HEK293 (cell line): Measurements from ENCODE around the gene FOXP1.

Source experiments
- CTCF ChIA-PET: fragments of 350-600 bp; formaldehyde crosslinking; extraction: SDS; loops from one replicate; lab custom pipeline; 2021; ENCODE audit warnings: antibody characterized with exemption; lab: Yijun Ruan, JAX
- POLR2A ChIA-PET: fragments of 300-600 bp; formaldehyde crosslinking; extraction: SDS; loops from one replicate; lab custom pipeline; 2020; ENCODE audit warnings: antibody characterized with exemption, inconsistent platforms; lab: Yijun Ruan, JAX
- H3K27ac ChIP-seq: fragments of 200-500 bp; sonication (Bioruptor generic); 2 replicates; pipeline ENCODE4 v1.5.1; 2014; ENCODE audit warnings: low read depth, low read length, control low read depth, inconsistent platforms; ENCODE audit errors: extremely low read depth
- H3K36me3 ChIP-seq, 2 experiments: fragments of 200-500 bp in 1 of 2; sonication (Bioruptor generic) in 1 of 2; 1 replicate in 1 of 2; 2 replicates in 1 of 2; pipeline ENCODE4 v1.5.1; 2014 to 2017; ENCODE audit warnings: inconsistent platforms in 2 of 2, low read length in 2 of 2; ENCODE audit not compliant: control insufficient read depth in 2 of 2, insufficient read depth in 1 of 2
- H3K4me1 ChIP-seq: fragments of 200-500 bp; sonication (Bioruptor generic); 2 replicates; pipeline ENCODE4 v1.5.1; 2014; ENCODE audit warnings: mild to moderate bottlenecking, low read length, inconsistent platforms; ENCODE audit not compliant: control insufficient read depth, insufficient read depth
- H3K4me3 ChIP-seq: 2 replicates; pipeline ENCODE4 v1.5.1; 2011; ENCODE audit warnings: low read depth, mild to moderate bottlenecking, control low read depth, low read length, moderate library complexity
- H3K9me3 ChIP-seq: fragments of 200-500 bp; sonication (Bioruptor generic); 2 replicates; pipeline ENCODE4 v1.5.1; 2014; ENCODE audit warnings: low read depth, low read length, inconsistent platforms; ENCODE audit not compliant: control insufficient read depth, insufficient read depth
- WT1 ChIP-seq: fragments of 450-650 bp; formaldehyde crosslinking; IDR thresholded peaks from 2 replicates; pipeline ENCODE4 v1.5.1; 2016; ENCODE audit warnings: missing biosample characterization, missing genetic modification characterization
- ZIC2 ChIP-seq: fragments of 450-650 bp; formaldehyde crosslinking; IDR thresholded peaks from 2 replicates; pipeline ENCODE4 v1.5.1; 2016; ENCODE audit warnings: missing biosample characterization, missing genetic modification characterization
- ZNF335 ChIP-seq: fragments of 450-650 bp; formaldehyde crosslinking; conservative IDR thresholded peaks from 2 replicates; pipeline ENCODE4 v1.5.1; 2016; ENCODE audit warnings: missing biosample characterization, missing genetic modification characterization
- ZNF404 ChIP-seq: fragments of 450-650 bp; formaldehyde crosslinking; IDR thresholded peaks from 2 replicates; pipeline ENCODE4 v1.5.1; 2017; ENCODE audit warnings: missing biosample characterization, missing genetic modification characterization
- ZNF544 ChIP-seq: fragments of 450-650 bp; formaldehyde crosslinking; IDR thresholded peaks from 2 replicates; pipeline ENCODE4 v1.5.0; 2017; ENCODE audit warnings: missing biosample characterization, missing genetic modification characterization
- ZNF549 ChIP-seq: fragments of 450-650 bp; IDR thresholded peaks from 2 replicates; pipeline ENCODE4 v1.5.1; 2018; ENCODE audit warnings: missing biosample characterization, missing genetic modification characterization, mild to moderate bottlenecking, inconsistent platforms, moderate library complexity
- ZNF560 ChIP-seq: fragments of 450-650 bp; formaldehyde crosslinking; IDR thresholded peaks from 2 replicates; pipeline ENCODE4 v1.5.1; 2017; ENCODE audit warnings: missing biosample characterization, missing genetic modification characterization, borderline replicate concordance
- ZNF658 ChIP-seq: fragments of 450-650 bp; formaldehyde crosslinking; IDR thresholded peaks from 2 replicates; pipeline ENCODE4; 2016; ENCODE audit warnings: missing biosample characterization, missing genetic modification characterization
- ZNF707 ChIP-seq: fragments of 450-650 bp; formaldehyde crosslinking; IDR thresholded peaks from 2 replicates; pipeline ENCODE4 v1.5.1; 2016; ENCODE audit warnings: missing biosample characterization, missing genetic modification characterization
- ZSCAN30 ChIP-seq: fragments of 450-650 bp; IDR thresholded peaks from 2 replicates; pipeline ENCODE4 v1.5.1; 2018; ENCODE audit warnings: missing biosample characterization, mild to moderate bottlenecking, missing genetic modification characterization, moderate library complexity
- TF ChIP-seq, protein P1 (sequence below): fragments of 450-650 bp; formaldehyde crosslinking; IDR thresholded peaks from 2 replicates; pipeline ENCODE4 v1.5.1; 2016; ENCODE audit warnings: missing biosample characterization, missing genetic modification characterization
- TF ChIP-seq, protein P2 (sequence below): fragments of 450-650 bp; formaldehyde crosslinking; IDR thresholded peaks from 2 replicates; pipeline ENCODE4 v1.5.1; 2017; ENCODE audit warnings: missing biosample characterization, missing genetic modification characterization
- TF ChIP-seq, protein P3 (sequence below): fragments of 450-650 bp; formaldehyde crosslinking; IDR thresholded peaks from 2 replicates; pipeline ENCODE4 v1.5.1; 2016; ENCODE audit warnings: missing biosample characterization, missing genetic modification characterization
- TF ChIP-seq, protein P4 (sequence below): fragments of 450-650 bp; formaldehyde crosslinking; IDR thresholded peaks from 2 replicates; pipeline ENCODE4 v1.5.1; 2017; ENCODE audit warnings: missing biosample characterization, missing genetic modification characterization
- TF ChIP-seq, protein P5 (sequence below): fragments of 450-650 bp; formaldehyde crosslinking; IDR thresholded peaks from 2 replicates; pipeline ENCODE4 v1.5.1; 2017; ENCODE audit warnings: missing biosample characterization, missing genetic modification characterization
- TF ChIP-seq, protein P6 (sequence below): sonication (generic); formaldehyde crosslinking; IDR thresholded peaks from 2 replicates; pipeline ENCODE4 v1.8.1; 2022; ENCODE audit warnings: mild to moderate bottlenecking, moderate library complexity, missing genetic modification reagents

Gene FOXP1

DNA sequence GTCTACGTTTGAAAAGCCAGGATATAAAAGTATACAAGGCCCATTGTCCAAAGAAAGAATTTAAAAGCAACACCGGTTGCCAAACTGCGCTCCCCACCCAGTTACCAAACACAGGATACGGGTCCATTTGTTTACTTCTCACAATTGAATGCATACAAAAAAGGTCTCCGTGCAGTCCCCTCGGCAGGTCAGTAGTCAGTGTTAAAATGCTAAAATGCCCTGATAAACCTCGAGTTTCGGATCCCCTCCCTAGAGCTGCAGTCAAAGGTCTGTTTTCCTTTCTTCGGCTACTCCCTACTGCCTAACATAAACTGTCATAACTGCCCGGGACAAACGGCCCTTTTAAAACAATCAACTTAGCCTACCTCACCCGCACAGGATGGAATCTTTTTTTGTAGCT, 534.6 kb downstream of the FOXP1 start:
- TF ChIP-seq WT1 (tag by site-specific recombination) (peak; percentile 91), ZNF549 (tag by site-specific recombination) (no peak)
- H3K27ac ChIP-seq, result no peak overlapping the region
- H3K4me1 ChIP-seq, result peaks cover 15% of the 10 kb centered on the region; the same call in 1 of the 2 replicates
- ChIA-PET POLR2A (no interaction called here), CTCF (no interaction called here)
- H3K36me3 ChIP-seq, result peaks cover 0 to 28% of the 10 kb centered on the region in 2 experiments; a peak in 1 of 3 replicates
- H3K4me3 ChIP-seq, result no peak overlapping the region
- H3K9me3 ChIP-seq, result no peaks in the 10 kb centered on the region

DNA sequence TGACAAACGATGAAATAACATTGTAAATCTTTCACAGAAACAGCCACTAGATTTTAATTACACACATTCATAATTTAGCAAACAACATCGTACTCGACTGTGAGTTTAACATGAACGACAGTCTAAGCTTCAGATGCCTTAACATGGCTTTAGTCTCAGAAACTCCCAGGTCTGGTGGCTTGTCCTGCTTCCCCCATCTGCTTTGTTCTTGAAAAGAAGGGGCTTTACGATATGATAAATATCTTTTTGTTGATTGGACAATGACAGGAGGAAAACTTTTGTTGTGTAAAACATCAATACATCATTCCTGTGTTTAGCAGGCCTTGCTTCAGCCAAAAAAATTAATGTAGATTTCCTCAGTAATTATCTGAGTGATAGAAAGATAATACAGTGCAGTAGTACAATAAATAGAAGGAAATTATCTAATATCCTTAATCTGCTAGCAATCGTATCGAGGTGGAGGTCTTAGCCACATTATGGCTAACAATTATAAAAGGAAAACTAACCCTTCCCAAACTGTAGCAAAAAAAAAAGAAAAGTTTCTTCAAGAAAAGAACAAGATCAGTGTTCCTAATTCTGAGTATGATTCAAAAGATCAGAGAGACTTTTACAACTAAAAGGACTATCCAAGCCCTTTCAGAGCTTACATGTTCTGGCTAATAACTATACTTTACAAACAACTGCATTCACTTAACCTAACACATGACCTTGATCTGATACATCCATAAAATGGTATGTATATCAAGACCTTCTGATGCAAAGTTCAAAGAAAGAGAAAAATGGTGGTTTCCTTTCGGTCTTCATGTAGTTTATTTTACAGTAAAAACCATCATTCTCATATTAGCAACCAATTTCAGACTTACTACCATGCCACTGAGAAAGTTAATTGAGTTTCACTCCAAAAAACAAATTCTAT, 535.7 kb downstream of the FOXP1 start:
- H3K4me1 ChIP-seq, result peaks cover 15% of the 10 kb centered on the region; the same call in 1 of the 2 replicates
- no peak overlapping the region for H3K4me3 ChIP-seq
- TF ChIP-seq, protein P1, sequence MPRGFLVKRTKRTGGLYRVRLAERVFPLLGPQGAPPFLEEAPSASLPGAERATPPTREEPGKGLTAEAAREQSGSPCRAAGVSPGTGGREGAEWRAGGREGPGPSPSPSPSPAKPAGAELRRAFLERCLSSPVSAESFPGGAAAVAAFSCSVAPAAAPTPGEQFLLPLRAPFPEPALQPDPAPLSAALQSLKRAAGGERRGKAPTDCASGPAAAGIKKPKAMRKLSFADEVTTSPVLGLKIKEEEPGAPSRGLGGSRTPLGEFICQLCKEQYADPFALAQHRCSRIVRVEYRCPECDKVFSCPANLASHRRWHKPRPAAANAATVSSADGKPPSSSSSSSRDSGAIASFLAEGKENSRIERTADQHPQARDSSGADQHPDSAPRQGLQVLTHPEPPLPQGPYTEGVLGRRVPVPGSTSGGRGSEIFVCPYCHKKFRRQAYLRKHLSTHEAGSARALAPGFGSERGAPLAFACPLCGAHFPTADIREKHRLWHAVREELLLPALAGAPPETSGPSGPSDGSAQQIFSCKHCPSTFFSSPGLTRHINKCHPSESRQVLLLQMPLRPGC, result no peak
- no peak for TF ChIP-seq ZNF335
- no peak for TF ChIP-seq ZNF404 (tag by site-specific recombination)
- TF ChIP-seq, protein P2, sequence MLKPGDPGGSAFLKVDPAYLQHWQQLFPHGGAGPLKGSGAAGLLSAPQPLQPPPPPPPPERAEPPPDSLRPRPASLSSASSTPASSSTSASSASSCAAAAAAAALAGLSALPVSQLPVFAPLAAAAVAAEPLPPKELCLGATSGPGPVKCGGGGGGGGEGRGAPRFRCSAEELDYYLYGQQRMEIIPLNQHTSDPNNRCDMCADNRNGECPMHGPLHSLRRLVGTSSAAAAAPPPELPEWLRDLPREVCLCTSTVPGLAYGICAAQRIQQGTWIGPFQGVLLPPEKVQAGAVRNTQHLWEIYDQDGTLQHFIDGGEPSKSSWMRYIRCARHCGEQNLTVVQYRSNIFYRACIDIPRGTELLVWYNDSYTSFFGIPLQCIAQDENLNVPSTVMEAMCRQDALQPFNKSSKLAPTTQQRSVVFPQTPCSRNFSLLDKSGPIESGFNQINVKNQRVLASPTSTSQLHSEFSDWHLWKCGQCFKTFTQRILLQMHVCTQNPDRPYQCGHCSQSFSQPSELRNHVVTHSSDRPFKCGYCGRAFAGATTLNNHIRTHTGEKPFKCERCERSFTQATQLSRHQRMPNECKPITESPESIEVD, result peak; percentile 64
- TF ChIP-seq, protein P3, sequence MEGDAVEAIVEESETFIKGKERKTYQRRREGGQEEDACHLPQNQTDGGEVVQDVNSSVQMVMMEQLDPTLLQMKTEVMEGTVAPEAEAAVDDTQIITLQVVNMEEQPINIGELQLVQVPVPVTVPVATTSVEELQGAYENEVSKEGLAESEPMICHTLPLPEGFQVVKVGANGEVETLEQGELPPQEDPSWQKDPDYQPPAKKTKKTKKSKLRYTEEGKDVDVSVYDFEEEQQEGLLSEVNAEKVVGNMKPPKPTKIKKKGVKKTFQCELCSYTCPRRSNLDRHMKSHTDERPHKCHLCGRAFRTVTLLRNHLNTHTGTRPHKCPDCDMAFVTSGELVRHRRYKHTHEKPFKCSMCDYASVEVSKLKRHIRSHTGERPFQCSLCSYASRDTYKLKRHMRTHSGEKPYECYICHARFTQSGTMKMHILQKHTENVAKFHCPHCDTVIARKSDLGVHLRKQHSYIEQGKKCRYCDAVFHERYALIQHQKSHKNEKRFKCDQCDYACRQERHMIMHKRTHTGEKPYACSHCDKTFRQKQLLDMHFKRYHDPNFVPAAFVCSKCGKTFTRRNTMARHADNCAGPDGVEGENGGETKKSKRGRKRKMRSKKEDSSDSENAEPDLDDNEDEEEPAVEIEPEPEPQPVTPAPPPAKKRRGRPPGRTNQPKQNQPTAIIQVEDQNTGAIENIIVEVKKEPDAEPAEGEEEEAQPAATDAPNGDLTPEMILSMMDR, result no peak
- no peak for TF ChIP-seq ZIC2 (tag by site-specific recombination)
- H3K27ac ChIP-seq, result no peak overlapping the region
- no peaks in the 10 kb centered on the region for H3K9me3 ChIP-seq
- POLR2A ChIA-PET, result no interaction called here
- H3K36me3 ChIP-seq, result peaks cover 0 to 35% of the 10 kb centered on the region in 2 experiments; a peak in 1 of 3 replicates
- CTCF ChIA-PET, result interaction anchor here (0.6 kb wide), 2 partner anchors 70 to 117 kb away, joined by 5 read pairs; no protein-coding TSS in a partner anchor

DNA sequence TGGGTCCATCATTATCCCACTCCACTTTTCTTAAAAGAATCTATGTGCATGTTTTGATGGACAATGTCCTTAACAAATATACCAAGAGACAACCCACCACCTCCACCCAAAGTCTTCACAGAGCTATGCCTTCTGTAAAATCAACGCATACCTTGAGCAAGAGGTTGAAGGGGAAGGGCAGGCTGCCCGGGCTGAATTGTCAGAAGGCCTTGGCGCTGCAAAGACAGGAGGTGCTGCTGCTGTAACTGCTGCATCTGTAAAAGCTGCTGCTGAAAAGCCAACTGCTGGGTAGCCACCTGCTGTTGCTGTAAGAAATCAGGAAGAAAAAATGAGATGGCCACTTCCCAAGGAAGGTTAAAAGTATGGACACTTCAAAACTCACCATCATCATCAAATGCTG, 536.7 kb downstream of the FOXP1 start:
- Histone ChIP-seq H3K36me3 (peaks cover 0 to 38% of the 10 kb centered on the region in 2 experiments; a peak in 1 of 3 replicates), H3K4me3 (no peak overlapping the region), H3K27ac (no peak overlapping the region), H3K4me1 (peaks cover 11% of the 10 kb centered on the region; the same call in 1 of the 2 replicates)
- POLR2A ChIA-PET, result no interaction called here
- TF ChIP-seq ZNF560 (tag by site-specific recombination) (no peak), ZSCAN30 (tag by site-specific recombination) (no peak), ZNF707 (tag by site-specific recombination) (no peak), ZNF658 (tag by site-specific recombination) (no peak), ZNF544 (no peak)
- TF ChIP-seq, protein P4, sequence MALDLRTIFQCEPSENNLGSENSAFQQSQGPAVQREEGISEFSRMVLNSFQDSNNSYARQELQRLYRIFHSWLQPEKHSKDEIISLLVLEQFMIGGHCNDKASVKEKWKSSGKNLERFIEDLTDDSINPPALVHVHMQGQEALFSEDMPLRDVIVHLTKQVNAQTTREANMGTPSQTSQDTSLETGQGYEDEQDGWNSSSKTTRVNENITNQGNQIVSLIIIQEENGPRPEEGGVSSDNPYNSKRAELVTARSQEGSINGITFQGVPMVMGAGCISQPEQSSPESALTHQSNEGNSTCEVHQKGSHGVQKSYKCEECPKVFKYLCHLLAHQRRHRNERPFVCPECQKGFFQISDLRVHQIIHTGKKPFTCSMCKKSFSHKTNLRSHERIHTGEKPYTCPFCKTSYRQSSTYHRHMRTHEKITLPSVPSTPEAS (tag by site-specific recombination), result no peak
- TF ChIP-seq, protein P5, sequence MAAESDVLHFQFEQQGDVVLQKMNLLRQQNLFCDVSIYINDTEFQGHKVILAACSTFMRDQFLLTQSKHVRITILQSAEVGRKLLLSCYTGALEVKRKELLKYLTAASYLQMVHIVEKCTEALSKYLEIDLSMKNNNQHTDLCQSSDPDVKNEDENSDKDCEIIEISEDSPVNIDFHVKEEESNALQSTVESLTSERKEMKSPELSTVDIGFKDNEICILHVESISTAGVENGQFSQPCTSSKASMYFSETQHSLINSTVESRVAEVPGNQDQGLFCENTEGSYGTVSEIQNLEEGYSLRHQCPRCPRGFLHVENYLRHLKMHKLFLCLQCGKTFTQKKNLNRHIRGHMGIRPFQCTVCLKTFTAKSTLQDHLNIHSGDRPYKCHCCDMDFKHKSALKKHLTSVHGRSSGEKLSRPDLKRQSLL (tag by site-specific recombination), result no peak
- TF ChIP-seq, protein P6, sequence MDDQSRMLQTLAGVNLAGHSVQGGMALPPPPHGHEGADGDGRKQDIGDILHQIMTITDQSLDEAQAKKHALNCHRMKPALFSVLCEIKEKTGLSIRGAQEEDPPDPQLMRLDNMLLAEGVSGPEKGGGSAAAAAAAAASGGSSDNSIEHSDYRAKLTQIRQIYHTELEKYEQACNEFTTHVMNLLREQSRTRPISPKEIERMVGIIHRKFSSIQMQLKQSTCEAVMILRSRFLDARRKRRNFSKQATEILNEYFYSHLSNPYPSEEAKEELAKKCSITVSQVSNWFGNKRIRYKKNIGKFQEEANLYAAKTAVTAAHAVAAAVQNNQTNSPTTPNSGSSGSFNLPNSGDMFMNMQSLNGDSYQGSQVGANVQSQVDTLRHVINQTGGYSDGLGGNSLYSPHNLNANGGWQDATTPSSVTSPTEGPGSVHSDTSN (CRISPR knock-in tag), result no peak
- TF ChIP-seq, all 188 proteins: peak for 0
- no peaks in the 10 kb centered on the region for H3K9me3 ChIP-seq
- CTCF ChIA-PET, result no interaction called here
